Tibial nerve (tissue), 3 donors: ENCODE data around the gene ARID1B.

Experiments
- EP300 ChIP-seq, 2 donors: sonication (generic); formaldehyde crosslinking; IDR thresholded peaks; one replicate each; pipeline ENCODE4 v1.6.1; 2017; ENCODE audit warnings: antibody characterized with exemption in 2 of 2, mild to moderate bottlenecking in 1 of 2
- POLR2A ChIP-seq, 2 donors: fragments of 450-650 bp; IDR thresholded peaks; one replicate each; pipeline ENCODE4 v1.6.1; 2017; ENCODE audit warnings: antibody characterized with exemption in 2 of 2, mild to moderate bottlenecking in 2 of 2, moderate library complexity in 2 of 2

DNA sequence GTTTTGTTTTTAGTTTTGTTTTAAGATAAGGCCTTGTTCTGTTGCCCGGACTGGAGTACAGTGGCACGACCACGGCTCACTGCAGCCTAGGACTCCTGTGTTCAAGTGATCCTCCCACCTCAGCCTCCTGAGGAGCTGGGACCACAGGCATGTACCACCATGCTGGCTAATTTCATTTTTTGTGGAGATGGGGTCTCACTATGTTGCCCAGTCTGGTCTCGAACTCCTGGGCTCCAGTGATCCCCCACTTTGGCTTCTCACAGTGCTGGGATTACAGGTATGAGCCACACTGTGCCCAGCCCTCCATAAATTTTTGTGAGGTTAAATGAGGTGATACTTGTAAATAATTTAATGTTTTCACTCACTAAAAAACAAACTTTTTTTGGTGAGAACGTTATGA, 76.6 kb downstream of the ARID1B start:
- no peak for TF ChIP-seq POLR2A (IDR thresholded peaks at IDR 0.05)
- no peak for TF ChIP-seq EP300 (IDR thresholded peaks at IDR 0.05)
